ENCODE measurements around the gene IL1RL2.

IL1RL2 gene

GRCh38 chr2:102262216-102263129 lies 75.7 kb downstream of the IL1RL2 start:
- DNase-seq (ENCODE audit: low read depth in 3 of 3, low spot score in 1 of 3): no peak

GRCh38 chr2:102264952-102265351 lies 78.1 kb downstream of the IL1RL2 start:
- no peak for DNase-seq (ENCODE audit: low read depth in 3 of 3, low spot score in 1 of 3)

GRCh38 chr2:102266204-102266603 lies 79.4 kb downstream of the IL1RL2 start:
- DNase-seq (ENCODE audit: low read depth in 3 of 3, low spot score in 1 of 3): no peak

- no peak for DNase-seq (ENCODE audit: low read depth in 3 of 3, low spot score in 1 of 3)
Observed at GRCh38 chr2:102267774-102268173, 81.0 kb downstream of the IL1RL2 start.

- no peak for DNase-seq (ENCODE audit: low read depth in 3 of 3, low spot score in 1 of 3)
Observed at GRCh38 chr2:102268510-102269199, 81.8 kb downstream of the IL1RL2 start.

GRCh38 chr2:102269200-102269524 lies 82.3 kb downstream of the IL1RL2 start:
- DNase-seq (ENCODE audit: low read depth in 3 of 3, low spot score in 1 of 3): no peak

GRCh38 chr2:102271844-102272243 lies 85.0 kb downstream of the IL1RL2 start:
- no peak for DNase-seq (ENCODE audit: low read depth in 3 of 3, low spot score in 1 of 3)

GRCh38 chr2:102273619-102274211 lies 86.9 kb downstream of the IL1RL2 start:
- no peak for DNase-seq (ENCODE audit: low read depth in 3 of 3, low spot score in 1 of 3)

- no peak for DNase-seq (ENCODE audit: low read depth in 3 of 3, low spot score in 1 of 3)
Observed at GRCh38 chr2:102276549-102277201, 89.9 kb downstream of the IL1RL2 start.

- no peak for DNase-seq (ENCODE audit: low read depth in 3 of 3, low spot score in 1 of 3)
Observed at GRCh38 chr2:102277202-102277700, 90.4 kb downstream of the IL1RL2 start.

GRCh38 chr2:102278720-102279390 lies 92.0 kb downstream of the IL1RL2 start:
- no peak for DNase-seq (ENCODE audit: low read depth in 3 of 3, low spot score in 1 of 3)

- DNase-seq (ENCODE audit: low read depth in 3 of 3, low spot score in 1 of 3): no peak
Observed at GRCh38 chr2:102279391-102279735, 92.5 kb downstream of the IL1RL2 start.

- no peak for DNase-seq (ENCODE audit: low read depth in 3 of 3, low spot score in 1 of 3)
Observed at GRCh38 chr2:102282678-102283091, 95.9 kb downstream of the IL1RL2 start.

GRCh38 chr2:102283996-102284395 lies 97.2 kb downstream of the IL1RL2 start:
- DNase-seq (ENCODE audit: low read depth in 3 of 3, low spot score in 1 of 3): no peak

- no peak for DNase-seq (ENCODE audit: low read depth in 3 of 3, low spot score in 1 of 3)
Observed at GRCh38 chr2:102284611-102285010, 97.8 kb downstream of the IL1RL2 start.

GRCh38 chr2:102285368-102285767 lies 98.5 kb downstream of the IL1RL2 start:
- no peak for DNase-seq (ENCODE audit: low read depth in 3 of 3, low spot score in 1 of 3)

- DNase-seq (ENCODE audit: low read depth in 3 of 3, low spot score in 1 of 3): no peak
Observed at GRCh38 chr2:102286041-102286440, 99.2 kb downstream of the IL1RL2 start.

GRCh38 chr2:102289129-102289528 lies 102.3 kb downstream of the IL1RL2 start:
- no peak for DNase-seq (ENCODE audit: low read depth in 3 of 3, low spot score in 1 of 3)

All from stimulated activated CD4-positive, alpha-beta T cell treated with anti-CD3 and anti-CD28 coated beads, TNF-alpha, amount 100 ng/mL, for 1 hour (primary cell).